H1 (cell line): Measurements from ENCODE around the gene PLS3. TPM values are rescaled to one million over a fixed set of nuclear protein-coding genes. Genes with fewer than 3 reads are reported as not detected.

ENCODE experiments used
- CTCF ChIA-PET: fragments of 300-600 bp; sonication (Branson Sonifier 250); formaldehyde crosslinking; loops from one replicate; lab custom pipeline; 2021; ENCODE audit not compliant: partially characterized antibody; lab: Charles Lee
- POLR2A ChIA-PET: fragments of 300-600 bp; sonication (Branson Sonifier 250); formaldehyde crosslinking; loops from one replicate; lab custom pipeline; 2021; ENCODE audit warnings: inconsistent platforms; ENCODE audit not compliant: partially characterized antibody; lab: Charles Lee
- DNase-seq, 2 experiments: peaks; one replicate each; pipeline versions ENCODE4 v3.0.0 to v3.0.0-alpha.2; 2010 to 2022; ENCODE audit warnings: low spot score in 2 of 2, low read depth in 1 of 2, mixed read lengths in 1 of 2
- FAIRE-seq: peaks from 2 replicates; lab custom pipeline; 2011; peaks lifted over from hg19 to GRCh38; lab: Jason Lieb, UNC
- H2AFZ ChIP-seq: 2 replicates; pipeline ENCODE4 v1.8.1; 2012; ENCODE audit warnings: low read length, inconsistent platforms
- H2AK5ac ChIP-seq: 2 replicates; pipeline ENCODE4 v1.6.1; 2013; ENCODE audit warnings: low read depth, low read length
- H2BK120ac ChIP-seq: replicated peaks from 2 replicates; pipeline ENCODE3; 2013; ENCODE audit warnings: low read depth, low read length, inconsistent platforms
- H2BK12ac ChIP-seq: 2 replicates; pipeline ENCODE4 v1.6.1; 2013; ENCODE audit warnings: low read depth, low read length
- H2BK15ac ChIP-seq: 2 replicates; pipeline ENCODE4 v1.6.1; 2013; ENCODE audit warnings: low read length
- H2BK20ac ChIP-seq: 2 replicates; pipeline ENCODE4 v1.6.1; 2013; ENCODE audit warnings: low read length
- H2BK5ac ChIP-seq: 2 replicates; pipeline ENCODE4 v1.6.1; 2013; ENCODE audit warnings: low read depth, low read length
- H3K14ac ChIP-seq: 2 replicates; pipeline ENCODE4 v1.6.1; 2013; ENCODE audit warnings: inconsistent platforms; ENCODE audit not compliant: insufficient read length
- H3K18ac ChIP-seq: 2 replicates; pipeline ENCODE4 v1.6.1; 2013; ENCODE audit warnings: low read length; ENCODE audit errors: extremely low read depth
- H3K23ac ChIP-seq: 2 replicates; pipeline ENCODE4 v1.6.1; 2013; ENCODE audit warnings: inconsistent platforms; ENCODE audit not compliant: insufficient read length
- H3K23me2 ChIP-seq: 2 replicates; pipeline ENCODE4 v1.6.1; 2013; ENCODE audit warnings: low read depth, low read length
- H3K27ac ChIP-seq: 2 replicates; pipeline ENCODE4 v1.6.1; 2011; ENCODE audit warnings: low read depth, low read length, inconsistent platforms
- H3K27me3 ChIP-seq, 4 experiments: replicated peaks in 1 of 4; 1 replicate in 1 of 4; 2 replicates in 3 of 4; pipeline versions ENCODE4 v1.6.1 to v1.8.1; 2011 to 2013; ENCODE audit warnings: low read length in 3 of 4, mild to moderate bottlenecking in 3 of 4, inconsistent platforms in 2 of 4, mixed read lengths in 2 of 4, moderate library complexity in 1 of 4; ENCODE audit not compliant: control insufficient read depth in 3 of 4, insufficient read depth in 3 of 4; ENCODE audit errors: extremely low read depth in 1 of 4
- H3K36me3 ChIP-seq, 4 experiments: 2 replicates each; pipeline versions ENCODE4 v1.6.1 to v1.8.1; 2011 to 2013; ENCODE audit warnings: mild to moderate bottlenecking in 4 of 4, low read length in 3 of 4, moderate library complexity in 2 of 4, control low read depth in 1 of 4, inconsistent platforms in 1 of 4; ENCODE audit not compliant: insufficient read depth in 4 of 4, control insufficient read depth in 2 of 4
- H3K4ac ChIP-seq: replicated peaks from 2 replicates; pipeline ENCODE3; 2013; ENCODE audit warnings: low read length, low read depth, mixed read lengths, inconsistent platforms; ENCODE audit not compliant: insufficient read length
- H3K4me1 ChIP-seq, 4 experiments: replicated peaks in 1 of 4; 1 replicate in 1 of 4; 2 replicates in 3 of 4; pipeline versions ENCODE4 v1.6.1 to v1.8.1; 2011 to 2013; ENCODE audit warnings: low read length in 3 of 4, inconsistent platforms in 2 of 4, mixed read lengths in 1 of 4; ENCODE audit not compliant: insufficient read depth in 4 of 4, control insufficient read depth in 3 of 4
- H3K4me2 ChIP-seq, 2 experiments: 2 replicates each; pipeline versions ENCODE4 v1.6.1 to v1.8.1; 2011 to 2013; ENCODE audit warnings: low read depth in 2 of 2, low read length in 2 of 2, control low read depth in 1 of 2, inconsistent platforms in 1 of 2, mild to moderate bottlenecking in 1 of 2; ENCODE audit not compliant: insufficient read depth in 1 of 2
- H3K4me3 ChIP-seq, 4 experiments: fragments of 200-600, 300-600 bp in 1 of 4; sonication (generic), shearing (Covaris generic), sonication (Bioruptor Twin) in 1 of 4; 2 replicates each; pipeline versions ENCODE4 v1.5.1 to v1.8.1; 2011 to 2016; ENCODE audit warnings: low read length in 4 of 4, low read depth in 3 of 4, control low read depth in 2 of 4, inconsistent platforms in 2 of 4, mild to moderate bottlenecking in 2 of 4, mixed read lengths in 1 of 4, moderate library complexity in 1 of 4; ENCODE audit not compliant: insufficient read depth in 2 of 4; ENCODE audit errors: extremely low read depth in 1 of 4
- H3K56ac ChIP-seq: replicated peaks from 2 replicates; pipeline ENCODE3; 2013; ENCODE audit warnings: low read depth, mild to moderate bottlenecking, mixed read lengths, low read length, inconsistent platforms; ENCODE audit not compliant: insufficient read length
- H3K79me1 ChIP-seq: 2 replicates; pipeline ENCODE4 v1.6.1; 2013; ENCODE audit warnings: low read depth, low read length, control low read depth
- H3K79me2 ChIP-seq, 2 experiments: 2 replicates each; pipeline versions ENCODE4 v1.6.1 to v1.8.1; 2012 to 2013; ENCODE audit warnings: low read length in 2 of 2, mild to moderate bottlenecking in 2 of 2, inconsistent platforms in 1 of 2; ENCODE audit not compliant: insufficient read depth in 2 of 2, control insufficient read depth in 1 of 2
- H3K9ac ChIP-seq, 4 experiments: replicated peaks in 1 of 4; 1 replicate in 1 of 4; 2 replicates in 3 of 4; pipeline versions ENCODE4 v1.6.1 to v1.8.1; 2011 to 2013; ENCODE audit warnings: low read depth in 3 of 4, low read length in 3 of 4, control low read depth in 2 of 4, mild to moderate bottlenecking in 2 of 4, moderate library complexity in 2 of 4, inconsistent platforms in 1 of 4; ENCODE audit errors: extremely low read depth in 1 of 4
- H3K9me3 ChIP-seq, 2 experiments: 2 replicates each; pipeline versions ENCODE4 v1.6.1 to v1.8.1; 2012 to 2013; ENCODE audit warnings: mild to moderate bottlenecking in 2 of 2, moderate library complexity in 2 of 2, control low read depth in 1 of 2, inconsistent platforms in 1 of 2, low read depth in 1 of 2, low read length in 1 of 2, mixed read lengths in 1 of 2; ENCODE audit not compliant: insufficient read depth in 2 of 2
- H4K20me1 ChIP-seq, 2 experiments: replicated peaks in 1 of 2; 2 replicates each; pipeline versions ENCODE3 to v1.8.1; 2011 to 2013; ENCODE audit warnings: inconsistent platforms in 2 of 2, low read length in 2 of 2, mild to moderate bottlenecking in 1 of 2; ENCODE audit not compliant: insufficient read depth in 2 of 2, control insufficient read depth in 1 of 2
- H4K5ac ChIP-seq: 2 replicates; pipeline ENCODE4 v1.6.1; 2013; ENCODE audit warnings: low read length, low read depth, mixed read lengths, inconsistent platforms; ENCODE audit not compliant: insufficient read length
- H4K8ac ChIP-seq: 2 replicates; pipeline ENCODE4 v1.8.0; 2013; ENCODE audit warnings: mild to moderate bottlenecking, moderate library complexity, low read length, inconsistent platforms; ENCODE audit not compliant: insufficient read depth; ENCODE audit errors: extremely low read depth
- H4K91ac ChIP-seq: replicated peaks from 2 replicates; pipeline ENCODE3; 2013; ENCODE audit warnings: low read length, mixed read lengths, inconsistent platforms; ENCODE audit not compliant: insufficient read length
- CBX5 ChIP-seq: fragments of 300-800, 300-1000 bp; sonication (generic); IDR thresholded peaks from 2 replicates; pipeline ENCODE4 v1.7.1; 2016; ENCODE audit warnings: antibody characterized with exemption, low read length, low read depth
- GABPA ChIP-seq: IDR thresholded peaks from 2 replicates; pipeline ENCODE4 v1.6.1; 2011; ENCODE audit warnings: mild to moderate bottlenecking, low read length, moderate library complexity, borderline replicate concordance; ENCODE audit not compliant: insufficient read depth
- HDAC2 ChIP-seq, 2 experiments: fragments of 300-600 bp in 1 of 2; sonication (generic) in 1 of 2; IDR thresholded peaks; 2 replicates each; pipeline ENCODE4 v1.6.1; 2011 to 2012; ENCODE audit warnings: low read depth in 2 of 2, low read length in 2 of 2, mild to moderate bottlenecking in 2 of 2, moderate library complexity in 2 of 2, borderline replicate concordance in 1 of 2, inconsistent platforms in 1 of 2
- JUN ChIP-seq: IDR thresholded peaks from 2 replicates; pipeline ENCODE4 v1.6.1; 2011; ENCODE audit warnings: low read depth, mild to moderate bottlenecking, improper control_type of control experiment, low read length
- JUND ChIP-seq: IDR thresholded peaks from 2 replicates; pipeline ENCODE4 v1.6.1; 2011; ENCODE audit warnings: mild to moderate bottlenecking, improper control_type of control experiment, low read length
- KDM1A ChIP-seq: fragments of 200-600, 300-600 bp; sonication (generic); IDR thresholded peaks from 2 replicates; pipeline ENCODE4 v1.7.1; 2016; ENCODE audit warnings: mild to moderate bottlenecking, low read length, borderline replicate concordance
- KDM5A ChIP-seq: fragments of 200-600 bp; IDR thresholded peaks from 2 replicates; pipeline ENCODE4 v1.7.1; 2012; ENCODE audit warnings: mild to moderate bottlenecking, low read length, inconsistent platforms, mixed read lengths
- NRF1 ChIP-seq: IDR thresholded peaks from 2 replicates; pipeline ENCODE4 v1.6.1; 2011; ENCODE audit warnings: mild to moderate bottlenecking, low read depth, low read length, improper control_type of control experiment
- RBBP5 ChIP-seq: IDR thresholded peaks from 2 replicates; pipeline ENCODE4 v1.7.1; 2012; ENCODE audit warnings: low read depth, mild to moderate bottlenecking, inconsistent platforms, low read length, moderate library complexity, borderline replicate concordance
- SAP30 ChIP-seq: fragments of 300-600 bp; sonication (generic); IDR thresholded peaks from 2 replicates; pipeline ENCODE4 v1.7.1; 2012; ENCODE audit warnings: low read length, moderate library complexity, mild to moderate bottlenecking, inconsistent platforms; ENCODE audit not compliant: insufficient read depth, insufficient replicate concordance
- SP1 ChIP-seq: IDR thresholded peaks from 2 replicates; pipeline ENCODE4 v1.6.1; 2011; ENCODE audit warnings: low read depth, low read length
- SUZ12 ChIP-seq: fragments of 200-600 bp; sonication (generic); IDR thresholded peaks from 2 replicates; pipeline ENCODE4 v1.6.1; 2012; ENCODE audit warnings: mild to moderate bottlenecking, inconsistent platforms, low read length, moderate library complexity, mixed read lengths
- TEAD4 ChIP-seq: IDR thresholded peaks from 2 replicates; pipeline ENCODE4 v1.6.1; 2012; ENCODE audit warnings: low read depth, low read length, inconsistent platforms, mixed read lengths
- USF2 ChIP-seq: IDR thresholded peaks from 2 replicates; pipeline ENCODE4 v1.6.1; 2011; ENCODE audit warnings: low read length, improper control_type of control experiment
- polyA plus RNA-seq, 7 experiments: library from polyadenylated mRNA; depleted of rRNA in 3 of 7; stranded (reverse) in 5 of 7; unstranded in 2 of 7; fragments of >200 nt in 5 of 7; fragments of 200-250 nt in 2 of 7; gene quantifications; 1 replicate in 5 of 7; 2 replicates in 1 of 7; 4 replicates in 1 of 7; pipeline versions ENCODE4 v1.2.1 to v1.2.3, GENCODE V29; 2011 to 2013; ENCODE audit warnings: missing spikeins in 2 of 7, mixed read lengths in 2 of 7
- total RNA-seq: library from RNA; stranded (reverse); fragmentation: NEBNext Ultra II Directional; extraction: Animal tissue kit (Norgen Biotek cat#: 25700); gene quantifications from 2 replicates; pipeline ENCODE4 v1.2.1, GENCODE V29; 2021

The PLS3 gene
- total and polyA plus RNA-seq, 2 of the 8 experiments (the other 6 are each of a cell fraction or from before 2014, with no cell fraction given) = 107 to 185 TPM

- Histone ChIP-seq H3K9ac (no peak overlapping the region), H2BK120ac (no peak overlapping the region), H3K23me2 (no peaks in the 10 kb centered on the region), H2BK15ac (no peak overlapping the region), H3K4me1 (no peaks in the 10 kb centered on the region), H3K4ac (no peak overlapping the region), H3K9me3 (no peaks in the 10 kb centered on the region), H3K27me3 (no peaks in the 10 kb centered on the region), H4K91ac (no peak overlapping the region), H3K4me2 (no peak overlapping the region), H2AK5ac (no peak overlapping the region), H2BK5ac (no peak overlapping the region), H2BK12ac (no peak overlapping the region), H4K5ac (no peak overlapping the region), H3K27ac (no peak overlapping the region), H3K23ac (no peak overlapping the region), H3K79me1 (no peaks in the 10 kb centered on the region), H3K36me3 (no peaks in the 10 kb centered on the region), H3K18ac (no peak overlapping the region), H2AFZ (no peak overlapping the region), H2BK20ac (no peak overlapping the region), H3K4me3 (no peak overlapping the region), H4K20me1 (no peaks in the 10 kb centered on the region), H3K14ac (no peak overlapping the region), H3K79me2 (no peaks in the 10 kb centered on the region), H3K56ac (no peak overlapping the region), H4K8ac (no peak overlapping the region)
- no peak for DNase-seq
- ChIA-PET POLR2A (no interaction called here), CTCF (no interaction called here)
- FAIRE-seq = no peak
- TF ChIP-seq NRF1 (no peak), CBX5 (no peak), TEAD4 (no peak), JUN (no peak), KDM5A (no peak), SP1 (no peak), SUZ12 (no peak), JUND (no peak), USF2 (no peak), RBBP5 (no peak), KDM1A (no peak), SAP30 (no peak), GABPA (no peak), HDAC2 (IDR thresholded peaks at IDR 0.05; ENCODE audit: borderline replicate concordance in 1 of 2, low read depth in 2 of 2, low read length in 2 of 2) (no peak)
Observed at GRCh38 chrX:115535421-115535820, 25.6 kb upstream of the PLS3 start.
